ENCODE data around the gene CDC26. TPM values are rescaled to one million over a fixed set of nuclear protein-coding genes. Genes with fewer than 3 reads are reported as not detected.

Gene CDC26
- 27.9 and 32.4 TPM in 2 replicates for total RNA-seq

DNA sequence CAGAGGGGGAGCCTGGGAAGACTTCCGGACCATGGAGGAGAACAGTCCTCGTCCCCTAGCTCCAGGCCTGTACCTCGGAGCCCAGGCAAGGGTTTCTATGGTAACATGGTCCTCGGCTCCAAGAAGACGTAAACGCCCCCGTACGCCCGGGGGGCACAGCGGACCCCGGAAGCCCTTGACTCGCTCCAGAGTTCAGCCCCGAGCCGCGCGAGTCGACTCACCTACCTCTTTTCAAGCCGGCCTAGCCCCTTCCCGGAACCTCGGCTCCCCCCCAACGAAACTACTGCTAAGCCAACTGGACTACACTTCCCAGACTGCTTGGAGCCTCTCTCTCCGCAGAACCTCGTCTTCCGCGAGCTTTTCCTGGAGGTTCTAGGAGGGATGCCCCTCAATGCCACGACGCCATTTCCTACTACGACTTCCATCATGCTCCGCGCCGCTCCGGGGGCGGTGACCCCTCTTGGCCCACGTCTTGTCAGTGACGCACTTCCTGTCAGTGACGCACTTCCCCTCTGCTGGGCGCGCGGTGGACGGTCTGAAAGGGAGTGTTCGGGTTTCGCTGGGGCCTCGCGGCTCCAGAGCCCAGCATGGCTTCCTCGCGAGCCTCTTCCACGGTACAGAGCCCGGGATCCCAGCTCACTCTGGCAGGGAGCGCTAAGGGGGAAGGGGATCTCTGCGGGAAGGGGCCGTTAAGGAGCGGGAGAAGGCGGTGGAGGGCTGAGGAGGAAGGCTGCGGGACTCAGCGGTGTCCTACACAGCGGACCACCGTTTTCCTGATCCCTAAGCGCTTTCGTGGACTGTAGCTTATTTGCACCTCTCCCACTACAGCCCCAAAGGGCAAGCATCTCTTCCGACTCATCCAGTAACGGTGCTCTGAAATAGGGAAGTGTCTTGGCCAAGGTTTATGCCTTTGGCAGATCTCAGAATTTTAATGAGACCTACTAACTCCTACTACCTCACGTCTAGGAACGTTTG is at the start of gene CDC26, which contains the start of gene PRPF4:
CDC26 (minus strand) TSS at position 416 of the 975 bp plus-strand sequence. CDS start 3,065 bp downstream, outside the sequence.
PRPF4 (plus strand) TSS at position 502 of the 975 bp plus-strand sequence; CDS start at position 588, 86 bp downstream.

DNA sequence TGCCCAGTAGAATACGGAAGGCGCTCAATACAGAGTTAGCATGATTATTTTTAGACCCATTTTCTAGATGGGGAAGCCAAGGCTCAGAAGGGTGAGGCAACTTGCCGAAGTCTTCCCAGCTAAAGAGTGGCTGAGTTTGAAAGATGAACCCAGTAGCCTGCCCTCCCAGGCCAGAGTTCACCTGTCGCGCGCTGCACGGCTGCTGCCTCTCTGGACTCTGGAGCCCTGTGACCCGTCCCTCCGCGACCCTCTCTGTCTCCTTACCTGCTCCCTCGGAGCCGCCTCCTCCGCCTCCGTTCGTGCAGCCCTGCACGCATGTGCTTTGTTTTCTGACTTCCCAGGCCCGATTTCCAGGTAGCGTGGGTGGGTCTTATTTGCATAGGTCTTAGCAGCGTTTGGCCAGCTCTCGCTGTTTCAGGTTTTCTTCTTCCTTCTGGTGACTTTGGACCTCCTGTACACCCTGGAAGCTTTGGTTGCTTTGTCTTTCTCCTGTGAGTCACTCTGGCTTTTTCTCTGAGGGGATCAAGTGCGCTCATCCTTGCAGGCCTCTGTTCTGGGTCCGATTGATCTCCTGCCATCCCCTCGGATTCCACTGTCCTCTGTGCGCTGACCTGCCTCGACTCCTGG is 27.5 kb upstream of the CDC26 start, which contains the start of gene RNF183:
RNF183 (minus strand) TSS at position 585 of the 627 bp plus-strand sequence. CDS start 5,192 bp downstream, outside the sequence.

DNA sequence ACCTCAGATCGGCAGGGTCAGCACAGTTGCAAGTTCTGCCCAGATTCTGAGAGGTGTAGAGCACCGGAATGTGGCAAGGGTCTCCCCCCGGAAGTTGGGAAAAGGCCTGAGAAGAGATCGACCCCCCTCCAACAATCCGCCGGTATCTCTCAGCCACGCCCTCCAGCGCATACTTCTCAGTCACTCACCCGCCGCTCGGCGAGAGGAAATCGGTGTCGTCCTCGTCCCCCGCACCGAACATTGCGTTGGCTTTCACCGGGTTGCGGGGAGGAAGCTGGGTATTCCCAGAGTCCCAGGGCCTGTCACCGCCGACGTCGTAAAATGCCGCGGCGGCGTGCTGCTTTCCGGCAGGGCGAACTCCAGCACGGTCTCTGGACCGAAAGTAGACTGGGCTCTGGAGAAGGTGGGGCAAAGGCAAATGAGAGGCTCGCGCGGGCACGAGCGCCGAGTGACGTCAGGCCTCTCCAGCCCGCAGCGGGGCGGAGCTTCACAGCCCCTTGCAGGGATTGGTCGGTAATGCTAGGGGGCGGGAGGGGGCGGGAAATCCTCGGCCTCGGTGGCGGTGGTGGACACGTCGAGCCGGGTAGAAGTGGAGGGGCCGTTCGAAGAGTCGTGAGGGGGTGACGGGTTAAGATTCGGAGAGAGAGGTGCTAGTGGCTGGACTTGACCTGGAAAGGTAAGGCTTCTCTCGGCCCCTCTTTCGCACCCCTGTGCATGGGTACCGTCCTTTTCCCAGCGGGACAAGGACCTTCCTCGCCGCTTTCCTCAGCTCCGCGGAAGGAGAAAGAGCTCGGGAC is 54.2 kb downstream of the CDC26 start, which contains the start of the genes FKBP15 and SLC31A1:
FKBP15 (minus strand) TSS at position 275 of the 797 bp plus-strand sequence; CDS start at position 241, 34 bp downstream.
SLC31A1 (plus strand) TSS at position 542 of the 797 bp plus-strand sequence. CDS start 34,605 bp downstream, outside the sequence.

Other genes with a start within 250 kb of the CDC26 start
- gene ZFP37, start 218.8 kb downstream of the CDC26 start, total RNA-seq: 1.2 and 1.5 TPM in 2 replicates
- 5.7 and 6.4 TPM in 2 replicates for gene SLC31A2, start 124.6 kb downstream of the CDC26 start, total RNA-seq
- gene FKBP15, start 54.3 kb downstream of the CDC26 start, total RNA-seq: 11.0 and 15.1 TPM in 2 replicates
- 14.5 and 15.2 TPM in 2 replicates for gene SLC31A1, start 54.0 kb downstream of the CDC26 start, total RNA-seq
- 26.2 and 28.7 TPM in 2 replicates for gene PRPF4, start 86 bp upstream of the CDC26 start, total RNA-seq
- gene RNF183, start 27.8 kb upstream of the CDC26 start, total RNA-seq: not detected in 2 replicates
- 0.67 and 0.74 TPM in 2 replicates for gene WDR31, start 64.7 kb upstream of the CDC26 start, total RNA-seq
- gene BSPRY, start 74.0 kb upstream of the CDC26 start, total RNA-seq: not detected in 2 replicates
- 6.1 and 6.8 TPM in 2 replicates for gene HDHD3, start 101.4 kb upstream of the CDC26 start, total RNA-seq
- 8.4 and 9.8 TPM in 2 replicates for gene ALAD, start 125.7 kb upstream of the CDC26 start, total RNA-seq
- 48.5 and 62.4 TPM in 2 replicates for gene POLE3, start 135.1 kb upstream of the CDC26 start, total RNA-seq
- 0.45 TPM in 1 of 2 replicates, not detected in the other for gene C9orf43, start 135.2 kb upstream of the CDC26 start, total RNA-seq
- gene RGS3, start 188.2 kb upstream of the CDC26 start, total RNA-seq: 45.5 and 47.4 TPM in 2 replicates

Data from bronchus fibroblast of lung (primary cell).